Measurements from ENCODE around the gene BOD1L2.

Gene BOD1L2

DNA sequence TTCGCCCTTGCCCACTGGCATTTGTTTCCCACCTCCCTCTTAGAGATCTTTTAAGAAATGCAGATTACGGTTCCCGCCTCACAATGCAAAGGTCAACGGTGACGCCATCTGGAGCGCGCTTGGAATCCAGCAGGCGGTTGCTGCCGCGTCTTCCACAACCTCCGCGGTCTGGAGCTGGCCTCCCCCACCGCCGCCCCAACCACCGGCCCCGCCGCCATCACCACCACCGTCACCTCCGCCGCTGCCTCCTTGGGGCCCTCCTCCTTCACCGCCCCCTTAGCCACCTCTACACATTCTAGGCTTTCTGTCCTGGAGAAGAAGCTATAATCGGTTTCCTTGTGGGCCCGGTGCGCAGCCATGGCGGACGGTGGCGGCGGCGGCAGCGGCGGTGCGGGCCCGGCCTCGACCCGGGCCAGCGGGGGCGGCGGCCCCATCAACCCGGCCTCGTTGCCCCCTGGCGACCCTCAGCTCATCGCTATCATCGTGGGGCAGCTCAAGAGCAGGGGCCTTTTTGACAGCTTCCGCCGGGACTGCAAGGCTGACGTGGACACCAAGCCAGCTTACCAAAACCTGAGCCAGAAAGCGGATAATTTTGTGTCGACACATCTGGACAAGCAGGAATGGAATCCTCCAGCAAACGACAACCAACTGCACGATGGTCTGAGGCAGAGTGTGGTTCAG is at the start of gene BOD1L2:
TSS of gene BOD1L2 (plus strand) at position 132 of the 681 bp plus-strand sequence. CDS start at position 358, 226 bp downstream.
- DNase-seq = no peak

DNA sequence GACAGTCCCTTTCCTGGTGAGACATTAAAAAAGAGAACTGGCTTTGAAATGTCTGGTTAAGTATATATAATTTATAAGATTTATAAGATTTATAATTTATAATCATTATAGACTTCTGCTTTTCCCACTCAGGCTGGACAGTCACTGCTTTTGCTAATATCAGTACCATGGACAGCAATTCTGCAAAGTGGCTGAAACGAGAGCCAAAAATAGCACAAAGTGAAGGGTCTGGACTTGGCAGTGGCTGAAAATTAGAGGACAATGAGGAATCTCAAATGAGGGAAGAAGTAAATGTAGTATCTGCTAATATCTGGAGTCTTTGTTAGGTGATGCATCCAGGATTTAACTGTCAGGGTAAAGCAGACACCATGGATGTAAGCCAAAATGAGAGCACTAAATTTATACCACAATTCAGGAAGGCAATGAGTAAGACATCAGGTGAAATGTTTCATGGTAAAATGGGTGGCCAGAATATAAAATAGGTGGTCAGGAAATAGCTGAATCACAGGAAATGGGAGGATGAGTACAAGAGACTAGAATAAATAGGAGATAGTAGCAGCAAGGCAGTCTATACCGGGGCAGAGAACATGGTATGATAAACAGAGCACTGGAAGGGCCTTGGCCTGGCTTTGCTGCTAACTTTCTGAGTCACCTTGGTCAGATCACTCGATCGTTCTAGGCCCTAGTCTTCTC is 39.6 kb upstream of the BOD1L2 start:
- DNase-seq = no peak

DNA sequence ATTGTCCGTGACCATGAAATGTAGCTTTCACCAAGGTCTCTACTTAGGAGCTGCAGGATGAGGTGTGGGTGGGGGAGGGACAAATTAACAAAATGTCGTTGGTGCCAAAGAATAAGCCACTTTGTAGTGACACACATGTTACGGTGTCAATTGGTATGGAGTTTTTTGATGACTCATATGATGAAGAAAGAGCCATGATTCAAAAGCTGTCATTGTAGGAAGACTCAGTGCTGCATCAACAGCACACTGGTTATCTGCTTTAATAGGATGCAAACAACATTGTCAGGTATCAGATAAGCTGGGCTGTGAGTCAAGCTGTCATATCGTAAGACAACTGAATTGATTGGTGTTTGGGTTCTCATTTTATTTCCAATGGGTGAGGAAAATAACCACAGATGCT is 36.6 kb upstream of the BOD1L2 start:
- no peak for DNase-seq

DNA sequence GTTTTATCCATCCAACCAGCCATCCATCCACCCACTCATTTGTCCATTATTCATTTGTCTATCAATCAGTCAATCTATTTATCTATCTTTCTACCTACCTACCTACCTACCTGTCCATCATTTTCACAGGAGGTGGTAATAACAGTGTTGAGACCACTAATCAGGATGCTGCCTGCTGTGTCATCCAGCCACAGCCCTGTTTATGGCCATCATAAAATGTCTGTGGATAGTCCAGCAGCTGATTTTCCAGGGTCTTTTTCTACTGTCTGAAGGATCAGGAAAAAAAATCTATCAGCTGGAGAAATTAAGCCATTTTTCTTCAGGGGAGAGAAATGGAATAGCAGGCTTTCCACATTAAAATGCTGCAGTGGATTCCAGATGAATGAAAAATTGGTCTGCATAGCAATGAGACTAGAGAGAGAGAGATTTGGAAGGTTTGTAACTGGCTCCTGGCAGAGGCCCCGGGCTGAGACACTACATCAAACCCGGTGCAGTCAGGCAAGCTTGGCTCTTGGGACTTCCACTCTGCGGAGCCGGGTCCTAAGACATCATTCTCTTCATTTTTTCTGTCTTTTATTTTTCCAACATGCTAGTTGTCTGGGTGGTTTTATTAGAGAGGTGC is 33.0 kb upstream of the BOD1L2 start:
- DNase-seq = no peak

GRCh38 chr18:57116598-57117132 is 30.2 kb upstream of the BOD1L2 start:
- DNase-seq = no peak

DNA sequence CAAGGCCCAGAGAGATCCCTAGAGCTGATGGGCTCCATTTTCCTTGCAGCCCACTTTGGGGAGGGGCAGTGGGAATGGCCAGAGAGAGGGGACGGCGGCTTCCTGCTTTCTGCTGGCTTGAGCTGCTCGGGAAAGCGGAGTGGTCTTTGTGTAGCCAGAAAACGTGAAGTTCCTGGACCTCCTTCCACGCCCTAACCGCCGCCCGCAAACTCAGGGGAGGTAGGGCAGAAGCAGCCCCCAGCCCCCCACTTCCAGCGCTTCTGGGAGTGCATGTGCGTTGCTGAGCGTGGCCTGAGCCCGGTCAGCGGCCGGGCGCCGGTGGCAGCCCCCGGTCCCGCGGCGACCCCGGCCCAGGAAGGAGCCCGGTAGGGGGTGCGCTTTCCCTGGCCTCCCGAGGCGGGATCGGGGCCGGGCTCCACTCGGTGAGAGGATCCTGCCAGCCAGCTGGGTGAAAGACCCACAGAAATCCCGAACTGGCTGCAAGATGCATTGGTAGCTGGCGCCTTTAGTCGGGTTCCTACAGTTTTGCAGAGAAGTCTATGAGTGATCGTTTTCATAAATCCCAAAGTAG is 25.3 kb upstream of the BOD1L2 start:
- no peak for DNase-seq

GRCh38 chr18:57122936-57123510 is 23.9 kb upstream of the BOD1L2 start:
- no peak for DNase-seq

DNA sequence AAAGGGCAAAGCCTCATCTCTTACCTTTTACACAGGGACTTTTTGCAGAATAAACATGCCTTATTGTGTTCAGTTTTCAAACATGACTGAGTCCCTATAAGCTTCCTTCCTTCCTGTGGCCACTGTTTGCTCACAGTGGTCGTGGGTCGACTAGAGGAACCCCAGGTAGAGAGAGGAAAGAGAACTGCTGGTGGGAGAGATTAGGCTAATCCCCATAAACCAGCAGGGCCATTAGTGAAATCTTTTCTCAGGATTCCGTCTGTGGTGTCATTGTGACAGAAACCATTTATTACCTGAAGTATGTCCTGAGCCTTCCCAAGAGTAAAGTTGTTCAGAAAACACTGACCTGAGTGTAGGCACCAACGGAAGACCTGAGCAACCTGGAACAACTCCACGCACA is 21.3 kb upstream of the BOD1L2 start:
- no peak for DNase-seq

DNA sequence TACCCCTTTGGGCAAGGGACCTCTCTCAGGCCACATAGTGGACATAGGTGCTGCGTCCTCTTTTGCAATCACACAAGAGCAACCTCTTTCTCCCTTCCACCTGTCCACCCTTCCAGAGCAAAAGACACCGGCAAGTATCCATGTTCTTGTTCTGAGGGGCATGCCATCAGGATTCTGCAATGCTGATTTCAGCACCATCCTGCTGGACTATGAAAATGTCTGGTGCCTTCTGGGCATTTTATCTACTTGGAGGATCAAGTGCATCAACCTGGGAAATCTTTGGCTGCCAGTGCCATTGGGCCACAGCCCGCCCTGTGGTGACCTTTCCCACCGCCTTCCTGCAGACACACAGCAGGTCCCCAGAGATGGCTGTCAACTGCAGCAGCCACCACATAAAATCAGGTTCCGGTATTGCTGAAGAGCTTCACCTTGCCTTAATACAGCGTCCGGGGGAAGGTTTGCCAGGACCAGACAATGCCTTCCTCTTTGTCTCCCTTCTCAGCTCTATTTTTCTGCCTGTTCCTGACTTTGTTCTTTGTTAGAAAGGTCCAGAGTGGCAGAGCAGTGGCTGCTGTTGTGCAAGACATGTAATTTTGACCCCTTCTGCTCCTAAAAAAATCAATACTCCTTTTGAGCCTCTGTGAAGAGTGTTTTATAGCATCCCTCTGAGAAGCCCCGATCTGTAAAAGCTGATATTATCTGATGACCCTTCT is 18.5 kb upstream of the BOD1L2 start:
- no peak for DNase-seq

- no peak for DNase-seq
Measured at GRCh38 chr18:57131101-57131500, 15.8 kb upstream of the BOD1L2 start.

DNA sequence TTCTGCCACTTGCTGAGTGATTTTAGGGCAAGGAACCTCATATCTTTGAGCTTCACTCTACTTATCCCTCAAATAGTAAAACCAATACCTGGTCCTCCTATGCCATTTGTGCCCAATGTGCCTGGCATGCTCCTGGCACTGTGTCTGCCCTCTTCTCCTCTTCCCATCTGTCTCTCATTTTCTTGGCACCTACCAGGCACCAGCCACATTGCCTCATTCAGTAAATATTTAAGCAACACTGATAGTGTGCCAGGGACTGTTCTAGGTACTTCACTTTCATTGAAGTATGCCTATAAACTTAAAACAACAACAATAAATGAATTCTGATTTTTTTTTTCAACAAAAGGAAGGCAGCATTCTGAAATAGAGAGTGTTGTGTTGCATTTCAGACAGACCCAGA is 15.1 kb upstream of the BOD1L2 start:
- no peak for DNase-seq

GRCh38 chr18:57134618-57135135 is 12.2 kb upstream of the BOD1L2 start:
- no peak for DNase-seq

- no peak for DNase-seq
Measured at GRCh38 chr18:57135699-57136098, 11.2 kb upstream of the BOD1L2 start.

DNA sequence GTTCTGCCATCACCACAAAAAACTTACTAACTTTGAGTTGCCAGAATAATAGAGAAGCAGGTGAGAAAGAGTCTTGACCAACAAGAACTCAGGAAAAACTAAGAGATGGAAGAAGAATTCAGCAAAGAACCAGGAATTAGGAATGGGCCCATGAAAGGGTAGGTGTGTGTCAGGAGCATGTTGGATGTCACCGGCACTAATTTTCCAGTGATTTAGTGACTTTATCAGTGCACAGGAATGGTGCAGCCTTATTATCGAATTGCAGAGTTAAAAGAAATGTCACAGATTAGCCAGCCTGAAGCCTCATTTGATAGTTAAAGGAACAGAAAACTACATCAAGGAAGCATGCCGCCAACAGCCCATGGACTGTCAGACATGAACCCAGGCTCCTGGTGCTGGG is 9.0 kb upstream of the BOD1L2 start:
- DNase-seq = no peak

DNA sequence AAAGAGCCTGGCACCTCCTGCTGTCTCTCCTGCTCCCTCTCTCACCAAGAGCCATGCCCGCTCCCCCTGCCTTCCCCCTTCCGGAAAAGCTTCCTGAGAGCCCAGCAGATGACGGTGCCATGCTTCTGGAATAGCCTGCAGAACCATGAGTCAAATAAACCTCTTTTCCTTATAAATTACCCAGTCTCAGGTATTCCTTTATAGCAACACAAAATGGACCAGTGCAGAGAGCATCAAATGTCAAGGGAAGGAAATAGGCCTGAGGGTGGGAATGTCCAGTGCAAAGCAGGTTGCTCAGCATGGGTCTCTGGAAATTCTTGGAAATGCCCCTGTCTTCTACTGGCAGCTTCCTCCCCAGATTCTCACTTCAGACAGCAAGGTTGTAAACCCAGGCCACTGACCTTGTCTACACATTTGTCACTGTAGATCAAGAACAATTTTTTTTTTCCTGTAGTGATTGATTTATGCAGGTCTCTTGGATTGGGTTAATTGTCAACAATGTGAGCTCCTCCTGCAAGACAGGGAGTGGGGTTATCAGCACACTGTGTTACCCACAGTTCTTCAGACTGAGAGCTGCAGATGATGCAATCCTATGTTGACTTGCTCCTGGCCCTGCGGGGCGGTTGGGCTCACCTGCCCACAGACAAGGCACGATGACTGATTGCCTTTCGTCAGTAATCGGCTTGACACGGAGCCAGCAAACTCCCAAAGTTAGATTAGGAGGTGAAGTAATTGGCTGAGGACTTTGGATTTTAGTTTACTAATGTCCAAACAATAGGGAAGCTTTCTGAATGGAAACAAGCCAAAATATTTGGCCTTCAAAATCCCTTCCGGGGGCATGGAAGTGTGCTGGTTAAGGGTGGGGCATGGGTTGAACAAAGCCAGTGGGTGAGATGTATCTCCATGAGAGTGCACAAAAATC is 5.4 kb upstream of the BOD1L2 start:
- no peak for DNase-seq

DNA sequence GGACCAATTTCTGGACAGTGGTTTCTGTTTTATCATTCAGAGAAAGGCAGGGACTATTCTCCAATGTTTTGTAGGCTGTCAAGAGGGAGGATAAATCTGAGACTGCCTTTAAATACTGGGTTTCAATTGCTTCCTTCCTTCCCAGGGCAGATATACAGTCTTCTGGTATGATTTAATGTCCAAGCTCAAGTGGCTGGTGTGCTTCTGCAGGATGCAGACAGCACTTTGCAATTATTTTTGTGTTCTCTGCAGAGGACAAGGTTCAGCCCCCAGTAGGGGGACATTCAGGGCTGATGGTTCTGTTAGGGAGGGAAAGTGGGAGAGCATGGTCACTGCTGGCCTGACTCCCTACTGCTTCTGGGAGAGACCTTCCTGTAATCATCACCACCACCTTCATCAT is 4.6 kb upstream of the BOD1L2 start:
- no peak for DNase-seq

GRCh38 chr18:57143265-57143664 is 3.6 kb upstream of the BOD1L2 start:
- no peak for DNase-seq

- DNase-seq = no peak
Measured at GRCh38 chr18:57148263-57148662, 1.4 kb downstream of the BOD1L2 start.

DNA sequence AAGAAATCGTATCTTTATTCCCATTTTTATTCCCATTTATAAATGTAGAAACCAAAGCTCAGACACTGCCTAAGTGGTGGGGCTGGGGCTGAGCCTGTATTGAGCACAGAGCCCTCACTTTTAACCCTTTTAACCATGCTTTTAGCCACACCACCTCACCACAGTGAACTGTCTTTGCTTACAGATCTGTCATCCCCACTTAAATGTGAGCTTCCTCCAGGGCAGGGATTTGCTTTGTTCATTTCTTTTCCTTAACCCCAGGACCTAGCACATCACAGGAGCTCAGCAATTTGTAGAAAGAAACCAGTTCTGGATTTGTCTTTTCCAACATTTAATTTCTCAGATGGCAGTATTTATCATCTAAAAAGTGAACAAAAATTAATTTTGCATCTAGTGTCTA is 2.2 kb downstream of the BOD1L2 start:
- no peak for DNase-seq

DNA sequence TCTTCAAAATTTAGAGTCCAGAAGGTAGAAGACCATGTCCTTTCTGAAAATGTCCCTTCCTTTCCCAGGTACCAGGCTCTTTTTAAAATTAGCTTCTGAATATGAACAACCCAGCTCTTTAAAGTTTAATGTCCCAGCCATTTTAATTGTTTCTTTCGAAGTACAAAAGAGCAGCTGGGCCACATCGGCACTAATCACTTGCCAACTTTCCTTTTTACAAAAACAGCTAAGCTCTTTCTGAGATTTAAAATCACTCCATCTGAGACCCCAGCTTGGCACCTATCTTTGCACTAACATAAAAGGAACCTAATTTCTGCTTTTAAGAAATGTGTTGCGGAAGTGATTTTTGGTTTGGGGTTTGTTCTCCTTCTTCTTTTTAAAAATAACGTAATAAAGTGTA is 2.6 kb downstream of the BOD1L2 start:
- DNase-seq = no peak

DNA sequence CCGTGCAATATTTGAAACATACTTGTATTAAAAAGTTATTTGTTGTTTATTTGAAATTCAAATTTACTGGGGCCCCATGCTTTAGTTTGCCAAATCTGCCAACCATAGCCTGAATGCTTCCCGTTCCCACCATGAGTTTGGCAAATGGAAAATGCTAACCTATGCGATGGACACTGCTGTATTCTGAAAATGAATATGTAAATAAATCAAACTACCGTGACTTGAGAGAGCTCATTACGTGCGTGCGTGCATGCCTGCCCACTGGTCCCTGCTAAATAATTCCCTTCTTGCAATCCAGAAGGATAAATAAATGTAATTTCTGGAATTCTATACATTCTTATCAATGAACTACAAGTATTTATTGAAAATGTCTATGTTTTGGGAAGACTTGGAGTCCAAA is 3.2 kb downstream of the BOD1L2 start:
- DNase-seq = no peak
